Measurements from ENCODE around the gene NOLC1. TPM values are rescaled to one million over a fixed set of nuclear protein-coding genes. Genes with fewer than 3 reads are reported as not detected.

The NOLC1 gene
- total and polyA plus RNA-seq, 2 donors (not counting 1 experiment from before 2014, with no cell fraction given), result 16.5 to 64.7 TPM

DNA sequence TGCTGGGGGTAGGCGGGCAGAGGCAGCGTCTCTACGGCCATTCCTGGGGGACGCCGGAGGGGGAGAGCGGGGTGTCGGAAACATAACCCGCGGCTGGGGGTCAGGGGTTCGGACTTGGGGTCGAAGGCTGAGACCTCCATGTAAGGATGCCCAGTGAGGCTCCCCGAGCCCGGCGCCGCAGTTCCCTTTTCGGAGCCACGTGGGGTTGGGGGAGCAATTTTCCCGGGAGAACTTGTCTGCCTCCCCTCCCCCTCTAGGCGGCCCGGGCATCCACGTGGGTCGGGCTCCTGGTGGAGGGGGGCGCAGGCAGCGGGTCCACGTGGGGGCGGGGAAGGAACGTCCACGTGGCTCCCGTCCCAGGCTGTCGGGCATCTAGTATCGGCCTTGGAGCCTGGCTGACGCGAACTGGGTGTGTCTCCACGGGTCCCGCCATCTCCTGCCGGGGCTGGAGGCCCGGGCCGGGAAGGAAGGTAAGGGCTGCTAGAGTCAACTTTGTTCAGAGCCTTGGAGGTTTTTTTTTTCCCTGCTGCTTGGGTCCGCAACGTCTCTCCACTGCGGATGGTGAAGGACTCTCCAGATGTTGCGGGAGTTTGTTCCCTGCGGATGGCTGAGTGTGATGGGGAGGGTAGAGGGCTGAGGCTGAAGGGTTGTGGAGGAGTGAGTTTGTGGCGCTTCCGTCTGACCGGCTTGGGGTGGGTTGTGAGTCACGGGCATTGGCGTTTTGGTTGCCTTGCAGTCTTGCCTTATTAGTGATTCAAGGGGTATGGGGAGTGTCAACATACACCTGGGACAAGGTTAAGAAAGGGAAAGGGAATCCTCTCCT, 18.6 kb upstream of the NOLC1 start:
- TF ChIP-seq EZH2 (IDR thresholded peaks at IDR 0.05; ENCODE audit: low read length, missing control alignments), result no peak
- no peak for TF ChIP-seq CTCF (conservative IDR thresholded peaks at IDR 0.05 in 1 of 2, IDR thresholded peaks at IDR 0.05 in 1 of 2; ENCODE audit: low read depth in 1 of 2, low read length in 2 of 2)
- H3K4me1 ChIP-seq (ENCODE audit: control insufficient read depth, extremely low read depth, insufficient read depth, low read length), result peaks cover 5% of the 10 kb centered on the region
- peaks cover 57% of the 10 kb centered on the region for H3K79me2 ChIP-seq (ENCODE audit: control insufficient read depth, insufficient read depth, low read length)
- H3K4me3 ChIP-seq (replicated peaks in 1 of 4; ENCODE audit: control extremely low read depth in 1 of 4, insufficient read depth in 1 of 4, low read depth in 3 of 4, low read length in 4 of 4), result peak overlapping the region; percentile 82 to 94 (median 90)
- H3K9ac ChIP-seq (ENCODE audit: insufficient read depth, low read length), result peak overlapping the region; percentile 88
- DNase-seq (ENCODE audit: low read depth in 2 of 2), result peak; percentile 69 to 77
- H3K4me2 ChIP-seq (ENCODE audit: extremely low read depth, insufficient read depth, low read length), result peak overlapping the region; percentile 77
- H3K27ac ChIP-seq (ENCODE audit: insufficient read depth, low read length), result peak overlapping the region; percentile 97
- no peaks in the 10 kb centered on the region for H3K9me3 ChIP-seq (ENCODE audit: control insufficient read depth, insufficient read depth, low read depth, low read length)
- H3K36me3 ChIP-seq (ENCODE audit: control insufficient read depth, insufficient read depth, low read length), result peaks cover 4% of the 10 kb centered on the region
- no peaks in the 10 kb centered on the region for H4K20me1 ChIP-seq (ENCODE audit: control insufficient read depth, extremely low read depth, insufficient read depth, low read length)
- no peaks in the 10 kb centered on the region for H3K27me3 ChIP-seq (ENCODE audit: control insufficient read depth, insufficient read depth, low read length)
- no peak overlapping the region for H2AFZ ChIP-seq (ENCODE audit: low read length)

DNA sequence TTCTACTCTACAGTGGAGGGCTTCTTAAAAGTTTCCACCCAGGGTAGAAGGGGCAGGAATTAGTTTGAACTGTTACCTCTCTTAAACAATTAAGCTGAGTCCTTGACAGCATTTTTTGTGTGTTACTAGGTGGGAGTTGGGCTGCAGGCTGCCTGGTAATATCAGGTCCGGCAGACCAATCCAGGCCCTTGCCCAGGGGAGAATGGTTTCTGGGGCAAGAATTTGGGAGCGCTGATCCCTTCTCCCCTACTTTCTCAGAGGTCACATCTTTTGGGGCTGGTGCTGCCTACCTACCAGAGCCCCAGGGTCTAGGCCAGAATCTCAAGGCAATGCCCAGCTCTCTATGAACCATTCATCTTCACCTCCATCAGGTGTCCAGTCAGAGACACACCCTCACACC, 17.8 kb upstream of the NOLC1 start:
- Histone ChIP-seq H3K79me2 (ENCODE audit: control insufficient read depth, insufficient read depth, low read length) (peaks cover 65% of the 10 kb centered on the region), H3K9ac (ENCODE audit: insufficient read depth, low read length) (peak overlapping the region; percentile 88), H2AFZ (ENCODE audit: low read length) (no peak overlapping the region), H3K27me3 (ENCODE audit: control insufficient read depth, insufficient read depth, low read length) (no peaks in the 10 kb centered on the region), H3K36me3 (ENCODE audit: control insufficient read depth, insufficient read depth, low read length) (peaks cover 7% of the 10 kb centered on the region), H3K9me3 (ENCODE audit: control insufficient read depth, insufficient read depth, low read depth, low read length) (no peaks in the 10 kb centered on the region), H3K4me1 (ENCODE audit: control insufficient read depth, extremely low read depth, insufficient read depth, low read length) (peaks cover 5% of the 10 kb centered on the region), H3K4me3 (replicated peaks in 1 of 4; ENCODE audit: control extremely low read depth in 1 of 4, insufficient read depth in 1 of 4, low read depth in 3 of 4, low read length in 4 of 4) (peak overlapping the region; percentile 82 to 94 (median 90)), H3K27ac (ENCODE audit: insufficient read depth, low read length) (peak overlapping the region; percentile 97), H3K4me2 (ENCODE audit: extremely low read depth, insufficient read depth, low read length) (peak overlapping the region; percentile 77), H4K20me1 (ENCODE audit: control insufficient read depth, extremely low read depth, insufficient read depth, low read length) (no peaks in the 10 kb centered on the region)
- TF ChIP-seq CTCF (conservative IDR thresholded peaks at IDR 0.05 in 1 of 2, IDR thresholded peaks at IDR 0.05 in 1 of 2; ENCODE audit: low read depth in 1 of 2, low read length in 2 of 2) (no peak), EZH2 (IDR thresholded peaks at IDR 0.05; ENCODE audit: low read length, missing control alignments) (no peak)
- no peak for DNase-seq (ENCODE audit: low read depth in 2 of 2)

- Histone ChIP-seq H3K9ac (ENCODE audit: insufficient read depth, low read length) (no peak overlapping the region), H3K27ac (ENCODE audit: insufficient read depth, low read length) (no peak overlapping the region), H3K36me3 (ENCODE audit: control insufficient read depth, insufficient read depth, low read length) (peaks cover 19% of the 10 kb centered on the region), H3K9me3 (ENCODE audit: control insufficient read depth, insufficient read depth, low read depth, low read length) (no peaks in the 10 kb centered on the region), H3K4me2 (ENCODE audit: extremely low read depth, insufficient read depth, low read length) (no peak overlapping the region), H3K27me3 (ENCODE audit: control insufficient read depth, insufficient read depth, low read length) (no peaks in the 10 kb centered on the region), H3K4me1 (ENCODE audit: control insufficient read depth, extremely low read depth, insufficient read depth, low read length) (peaks cover 5% of the 10 kb centered on the region), H3K79me2 (ENCODE audit: control insufficient read depth, insufficient read depth, low read length) (peaks cover 80% of the 10 kb centered on the region), H3K4me3 (replicated peaks in 1 of 4; ENCODE audit: control extremely low read depth in 1 of 4, insufficient read depth in 1 of 4, low read depth in 3 of 4, low read length in 4 of 4) (peak overlapping the region in 1 of 4 experiments; percentile 14), H4K20me1 (ENCODE audit: control insufficient read depth, extremely low read depth, insufficient read depth, low read length) (no peaks in the 10 kb centered on the region), H2AFZ (ENCODE audit: low read length) (no peak overlapping the region)
- TF ChIP-seq EZH2 (IDR thresholded peaks at IDR 0.05; ENCODE audit: low read length, missing control alignments) (no peak), CTCF (conservative IDR thresholded peaks at IDR 0.05 in 1 of 2, IDR thresholded peaks at IDR 0.05 in 1 of 2; ENCODE audit: low read depth in 1 of 2, low read length in 2 of 2) (no peak)
- DNase-seq (ENCODE audit: low read depth in 2 of 2), result no peak
Observed at GRCh38 chr10:102135956-102136526, 16.1 kb upstream of the NOLC1 start.
